ENCODE data around the gene MCRS1.

DNA sequence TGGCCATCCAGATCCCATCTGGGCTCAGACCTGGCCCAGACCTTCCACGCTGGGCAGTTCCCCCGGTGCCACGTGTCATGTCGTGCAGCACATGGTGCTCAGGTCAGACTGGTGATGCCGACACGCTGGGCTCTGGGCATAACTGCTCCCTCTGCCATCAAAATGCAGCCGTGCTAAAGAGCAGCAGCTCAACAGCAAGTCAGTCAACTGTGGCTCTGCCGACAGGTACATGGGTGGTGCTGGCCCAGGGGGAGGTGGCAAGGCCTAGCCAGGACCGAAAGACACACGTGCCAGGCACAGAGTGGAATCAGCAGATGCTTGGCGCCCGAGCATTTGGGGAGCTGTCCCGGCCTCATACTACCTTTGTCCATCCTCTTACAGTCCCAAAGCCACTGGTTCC, 1.6 kb downstream of the MCRS1 start:
- TF ChIP-seq, protein P1, sequence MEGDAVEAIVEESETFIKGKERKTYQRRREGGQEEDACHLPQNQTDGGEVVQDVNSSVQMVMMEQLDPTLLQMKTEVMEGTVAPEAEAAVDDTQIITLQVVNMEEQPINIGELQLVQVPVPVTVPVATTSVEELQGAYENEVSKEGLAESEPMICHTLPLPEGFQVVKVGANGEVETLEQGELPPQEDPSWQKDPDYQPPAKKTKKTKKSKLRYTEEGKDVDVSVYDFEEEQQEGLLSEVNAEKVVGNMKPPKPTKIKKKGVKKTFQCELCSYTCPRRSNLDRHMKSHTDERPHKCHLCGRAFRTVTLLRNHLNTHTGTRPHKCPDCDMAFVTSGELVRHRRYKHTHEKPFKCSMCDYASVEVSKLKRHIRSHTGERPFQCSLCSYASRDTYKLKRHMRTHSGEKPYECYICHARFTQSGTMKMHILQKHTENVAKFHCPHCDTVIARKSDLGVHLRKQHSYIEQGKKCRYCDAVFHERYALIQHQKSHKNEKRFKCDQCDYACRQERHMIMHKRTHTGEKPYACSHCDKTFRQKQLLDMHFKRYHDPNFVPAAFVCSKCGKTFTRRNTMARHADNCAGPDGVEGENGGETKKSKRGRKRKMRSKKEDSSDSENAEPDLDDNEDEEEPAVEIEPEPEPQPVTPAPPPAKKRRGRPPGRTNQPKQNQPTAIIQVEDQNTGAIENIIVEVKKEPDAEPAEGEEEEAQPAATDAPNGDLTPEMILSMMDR (conservative IDR thresholded peaks at IDR 0.05; ENCODE audit: low read depth in 2 of 2): no peak
- no peak for TF ChIP-seq EZH2 (IDR thresholded peaks at IDR 0.05; ENCODE audit: low read depth, unreplicated experiment)
- no peak for TF ChIP-seq POLR2AphosphoS5 (IDR thresholded peaks at IDR 0.05; ENCODE audit: low read depth)
- TF ChIP-seq, protein P2, sequence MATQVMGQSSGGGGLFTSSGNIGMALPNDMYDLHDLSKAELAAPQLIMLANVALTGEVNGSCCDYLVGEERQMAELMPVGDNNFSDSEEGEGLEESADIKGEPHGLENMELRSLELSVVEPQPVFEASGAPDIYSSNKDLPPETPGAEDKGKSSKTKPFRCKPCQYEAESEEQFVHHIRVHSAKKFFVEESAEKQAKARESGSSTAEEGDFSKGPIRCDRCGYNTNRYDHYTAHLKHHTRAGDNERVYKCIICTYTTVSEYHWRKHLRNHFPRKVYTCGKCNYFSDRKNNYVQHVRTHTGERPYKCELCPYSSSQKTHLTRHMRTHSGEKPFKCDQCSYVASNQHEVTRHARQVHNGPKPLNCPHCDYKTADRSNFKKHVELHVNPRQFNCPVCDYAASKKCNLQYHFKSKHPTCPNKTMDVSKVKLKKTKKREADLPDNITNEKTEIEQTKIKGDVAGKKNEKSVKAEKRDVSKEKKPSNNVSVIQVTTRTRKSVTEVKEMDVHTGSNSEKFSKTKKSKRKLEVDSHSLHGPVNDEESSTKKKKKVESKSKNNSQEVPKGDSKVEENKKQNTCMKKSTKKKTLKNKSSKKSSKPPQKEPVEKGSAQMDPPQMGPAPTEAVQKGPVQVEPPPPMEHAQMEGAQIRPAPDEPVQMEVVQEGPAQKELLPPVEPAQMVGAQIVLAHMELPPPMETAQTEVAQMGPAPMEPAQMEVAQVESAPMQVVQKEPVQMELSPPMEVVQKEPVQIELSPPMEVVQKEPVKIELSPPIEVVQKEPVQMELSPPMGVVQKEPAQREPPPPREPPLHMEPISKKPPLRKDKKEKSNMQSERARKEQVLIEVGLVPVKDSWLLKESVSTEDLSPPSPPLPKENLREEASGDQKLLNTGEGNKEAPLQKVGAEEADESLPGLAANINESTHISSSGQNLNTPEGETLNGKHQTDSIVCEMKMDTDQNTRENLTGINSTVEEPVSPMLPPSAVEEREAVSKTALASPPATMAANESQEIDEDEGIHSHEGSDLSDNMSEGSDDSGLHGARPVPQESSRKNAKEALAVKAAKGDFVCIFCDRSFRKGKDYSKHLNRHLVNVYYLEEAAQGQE (IDR thresholded peaks at IDR 0.05; ENCODE audit: unreplicated experiment): no peak
- no peak for TF ChIP-seq JUNB (IDR thresholded peaks at IDR 0.05; ENCODE audit: unreplicated experiment)
- TF ChIP-seq, protein P3, sequence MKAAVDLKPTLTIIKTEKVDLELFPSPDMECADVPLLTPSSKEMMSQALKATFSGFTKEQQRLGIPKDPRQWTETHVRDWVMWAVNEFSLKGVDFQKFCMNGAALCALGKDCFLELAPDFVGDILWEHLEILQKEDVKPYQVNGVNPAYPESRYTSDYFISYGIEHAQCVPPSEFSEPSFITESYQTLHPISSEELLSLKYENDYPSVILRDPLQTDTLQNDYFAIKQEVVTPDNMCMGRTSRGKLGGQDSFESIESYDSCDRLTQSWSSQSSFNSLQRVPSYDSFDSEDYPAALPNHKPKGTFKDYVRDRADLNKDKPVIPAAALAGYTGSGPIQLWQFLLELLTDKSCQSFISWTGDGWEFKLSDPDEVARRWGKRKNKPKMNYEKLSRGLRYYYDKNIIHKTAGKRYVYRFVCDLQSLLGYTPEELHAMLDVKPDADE (IDR thresholded peaks at IDR 0.05): no peak
